GM19025 (cell line): Measurements from ENCODE around the gene MRRF.

Experiments used
- ATAC-seq: cut with Tn5 transposase; IDR thresholded peaks from one replicate; pipeline ENCODE4 v1.9.1; 2021; ENCODE audit warnings: mild to moderate bottlenecking, low read depth, moderate library complexity; ENCODE audit not compliant: unreplicated experiment

MRRF gene

GRCh38 chr9:122264360-122265148, at the start of gene MRRF, which contains the start of gene RBM18:
TSS of gene MRRF (plus strand) at chr9:122264882. CDS start at chr9:122270892, 6,010 bp downstream.
TSS of gene RBM18 (minus strand) at chr9:122264840. CDS start at chr9:122261492, 3,348 bp downstream.
- ATAC-seq = peak; percentile 87

GRCh38 chr9:122215663-122216062, 49.0 kb upstream of the MRRF start:
- ATAC-seq = no peak

- ATAC-seq = no peak
Measured at GRCh38 chr9:122216138-122216797, 48.4 kb upstream of the MRRF start.

- no peak for ATAC-seq
Measured at GRCh38 chr9:122216798-122217418, 47.8 kb upstream of the MRRF start.

GRCh38 chr9:122217640-122218039, 47.0 kb upstream of the MRRF start:
- ATAC-seq = no peak

- no peak for ATAC-seq
Measured at GRCh38 chr9:122218071-122218934, 46.4 kb upstream of the MRRF start.

GRCh38 chr9:122218935-122219855, 45.5 kb upstream of the MRRF start:
- ATAC-seq = no peak

- no peak for ATAC-seq
Measured at GRCh38 chr9:122219856-122220672, 44.6 kb upstream of the MRRF start.

- no peak for ATAC-seq
Measured at GRCh38 chr9:122220673-122221182, 44.0 kb upstream of the MRRF start.

GRCh38 chr9:122221183-122221811, 43.4 kb upstream of the MRRF start:
- ATAC-seq = no peak

GRCh38 chr9:122222791-122223190, 41.9 kb upstream of the MRRF start:
- ATAC-seq = no peak

- ATAC-seq = no peak
Measured at GRCh38 chr9:122223435-122223834, 41.2 kb upstream of the MRRF start.

- no peak for ATAC-seq
Measured at GRCh38 chr9:122225312-122226141, 39.2 kb upstream of the MRRF start.

- no peak for ATAC-seq
Measured at GRCh38 chr9:122226142-122226757, 38.4 kb upstream of the MRRF start.

- no peak for ATAC-seq
Measured at GRCh38 chr9:122226758-122227574, 37.7 kb upstream of the MRRF start.

GRCh38 chr9:122227575-122227900, 37.1 kb upstream of the MRRF start:
- ATAC-seq = no peak
